Upper lobe of left lung (tissue), 6 donors: ENCODE data around the gene CLPTM1L. TPM values are rescaled to one million over a fixed set of nuclear protein-coding genes. Genes with fewer than 3 reads are reported as not detected.
A peak's percentile ranks its signal among the peaks of the same experiment; 100 is the strongest.
"Not testable (repeated sequence)": the region's sequence is repeated elsewhere in the genome, so short reads cannot be mapped to it uniquely, and the experiment has no call there.

Source experiments
- ATAC-seq, 2 donors: fragments of 200-7000 bp; cut with Tn5 transposase; one replicate each; pipeline ENCODE4 v1.9.1; 2022; ENCODE audit warnings: mild to moderate bottlenecking in 2 of 2, moderate library complexity in 2 of 2; ENCODE audit not compliant: low FRiP score in 2 of 2
- DNase-seq, 2 donors: peaks; one replicate each; pipeline ENCODE4 v3.0.0-alpha.2; 2019 to 2020
- H3K27ac ChIP-seq, 4 donors: fragments of 200-600 bp; sonication (generic); one replicate each; pipeline ENCODE4 v1.5.1; 2016 to 2019
- H3K27me3 ChIP-seq, 4 donors: fragments of 200-600 bp; sonication (generic); one replicate each; pipeline ENCODE4 v1.5.1; 2017 to 2019
- H3K36me3 ChIP-seq, 4 donors: fragments of 200-600 bp; sonication (generic); one replicate each; pipeline ENCODE4 v1.5.1; 2016 to 2019
- H3K4me1 ChIP-seq, 4 donors: fragments of 200-600 bp; sonication (generic); one replicate each; pipeline ENCODE4 v1.5.1; 2018 to 2019
- H3K4me3 ChIP-seq, 4 donors: fragments of 200-600 bp; sonication (generic); one replicate each; pipeline ENCODE4 v1.5.1; 2017 to 2019; ENCODE audit warnings: mild to moderate bottlenecking in 2 of 4, moderate library complexity in 1 of 4
- H3K9me3 ChIP-seq, 4 donors: fragments of 200-600 bp; sonication (generic); one replicate each; pipeline ENCODE4 v1.5.1; 2018 to 2019
- EP300 ChIP-seq, 4 donors: sonication (generic); formaldehyde crosslinking; IDR thresholded peaks; one replicate each; pipeline ENCODE4 v1.5.1; 2017; ENCODE audit warnings: antibody characterized with exemption in 4 of 4, control low read depth in 2 of 4
- POLR2A ChIP-seq, 4 donors: fragments of 450-650 bp; IDR thresholded peaks; one replicate each; pipeline ENCODE4 v1.5.1; 2016 to 2017; ENCODE audit warnings: antibody characterized with exemption in 4 of 4, mild to moderate bottlenecking in 2 of 4
- POLR2AphosphoS5 ChIP-seq, 2 donors: sonication (generic); formaldehyde crosslinking; IDR thresholded peaks; one replicate each; pipeline ENCODE4 v1.5.1; 2017; ENCODE audit warnings: antibody characterized with exemption in 2 of 2
- WGBS, 2 donors: methylation state at CpG; one replicate each; pipeline ENCODE4 v1.1.5; 2017 to 2018; 5-methylcytosine and 5-hydroxymethylcytosine counted together
- total RNA-seq, 6 donors: library from RNA; depleted of rRNA in 4 of 6; stranded (reverse); fragments of >200 nt in 4 of 6; gene quantifications; one replicate each; pipeline versions ENCODE4 v1.1.0 to v1.2.1, GENCODE V29; 2016 to 2021
- TF ChIP-seq, protein P1 (sequence below), 6 experiments: fragments of 450-650 bp in 4 of 6; fragments of 200-600 bp in 2 of 6; sonication (generic) in 2 of 6; IDR thresholded peaks; one replicate each; pipeline ENCODE4 v1.5.1; 2016 to 2019; ENCODE audit warnings: antibody characterized with exemption in 6 of 6
- donor health status: DM: no; HTN: no; CAD: no; lungs with moderate emphysema.
- donor health status: DM: no; HTN: yes; CAD: no; lungs with severe emphysema.

CLPTM1L gene
- total RNA-seq, 6 donors from 2014 or later = 135 to 311 (median 204) TPM

DNA sequence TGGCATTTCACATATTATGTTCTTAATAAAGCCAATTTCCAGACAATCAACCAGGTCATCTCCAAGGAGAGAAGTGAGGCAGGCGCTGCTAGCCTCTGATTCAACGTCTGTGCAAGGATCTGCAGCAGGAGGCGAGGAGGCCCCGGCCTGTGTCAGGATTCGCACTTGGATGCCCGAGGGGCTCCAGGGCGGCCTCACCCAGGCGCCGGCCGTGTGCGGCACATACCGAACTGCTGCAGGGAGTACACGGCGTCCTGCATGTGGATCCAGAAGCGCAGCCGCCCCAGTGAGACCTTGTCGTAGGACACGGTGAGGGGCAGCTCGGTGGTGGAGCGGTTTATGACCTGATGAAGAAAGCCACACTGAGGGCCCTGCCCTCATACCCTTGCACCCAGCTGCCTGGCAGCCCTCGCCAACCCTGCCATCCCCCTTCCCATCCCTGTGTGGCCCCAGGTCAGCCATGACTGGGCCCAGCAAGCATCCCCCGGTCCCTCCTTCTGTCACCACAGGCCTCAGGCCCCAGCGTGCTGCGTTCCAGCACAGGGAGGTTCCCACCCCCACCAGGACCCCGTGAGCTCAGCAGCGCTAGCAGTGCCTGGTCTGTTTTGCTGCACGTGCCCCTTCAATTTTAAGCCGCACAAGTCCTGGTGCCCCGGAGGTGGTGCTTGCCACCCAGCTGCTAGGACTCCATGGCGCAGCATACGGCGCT lies 9.9 kb downstream of the CLPTM1L start:
- ATAC-seq = no peak
- DNase-seq = no peak
- no peaks in the 10 kb centered on the region for H3K9me3 ChIP-seq
- H3K27ac ChIP-seq = no peak overlapping the region
- peaks cover 0 to 14% (median 9%) of the 10 kb centered on the region in 4 donors for H3K4me1 ChIP-seq
- no peak overlapping the region for H3K4me3 ChIP-seq
- TF ChIP-seq EP300 (IDR thresholded peaks at IDR 0.05) = no peak
- H3K36me3 ChIP-seq = peaks cover 43 to 100% (median 89%) of the 10 kb centered on the region in 4 donors
- 89 to 96% methylated on average over 7 to 32 of the region's 32 CpGs for WGBS, 2 donors
- H3K27me3 ChIP-seq = no peaks in the 10 kb centered on the region

DNA sequence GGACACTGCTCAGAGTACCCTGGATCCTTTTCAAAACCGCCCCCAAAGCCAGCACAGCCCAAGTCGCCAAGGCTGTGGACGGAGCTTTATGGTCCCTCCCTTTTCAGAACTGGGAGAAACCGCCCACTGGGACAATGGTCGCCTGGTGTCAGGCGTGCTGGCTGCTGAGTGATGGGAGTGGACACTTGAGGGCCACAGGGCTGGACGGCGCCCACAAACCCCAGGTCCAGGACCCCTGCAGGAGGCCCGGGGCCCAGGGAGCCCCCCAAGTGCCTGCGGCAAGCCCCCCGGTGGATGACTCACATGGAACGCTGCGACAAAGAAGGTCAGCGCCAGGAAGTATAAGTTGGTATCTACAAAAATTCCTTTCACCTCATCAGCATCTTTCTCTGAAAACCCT lies 10.9 kb downstream of the CLPTM1L start:
- DNase-seq (no peak), ATAC-seq (no peak)
- Histone ChIP-seq H3K4me3 (no peak overlapping the region), H3K9me3 (no peaks in the 10 kb centered on the region), H3K27me3 (no peaks in the 10 kb centered on the region), H3K36me3 (peaks cover 45 to 97% (median 89%) of the 10 kb centered on the region in 4 donors), H3K27ac (no peak overlapping the region), H3K4me1 (peaks cover under 1 to 18% (median 10%) of the 10 kb centered on the region in 4 donors)
- TF ChIP-seq EP300 (IDR thresholded peaks at IDR 0.05) = no peak
- TF ChIP-seq, protein P1, sequence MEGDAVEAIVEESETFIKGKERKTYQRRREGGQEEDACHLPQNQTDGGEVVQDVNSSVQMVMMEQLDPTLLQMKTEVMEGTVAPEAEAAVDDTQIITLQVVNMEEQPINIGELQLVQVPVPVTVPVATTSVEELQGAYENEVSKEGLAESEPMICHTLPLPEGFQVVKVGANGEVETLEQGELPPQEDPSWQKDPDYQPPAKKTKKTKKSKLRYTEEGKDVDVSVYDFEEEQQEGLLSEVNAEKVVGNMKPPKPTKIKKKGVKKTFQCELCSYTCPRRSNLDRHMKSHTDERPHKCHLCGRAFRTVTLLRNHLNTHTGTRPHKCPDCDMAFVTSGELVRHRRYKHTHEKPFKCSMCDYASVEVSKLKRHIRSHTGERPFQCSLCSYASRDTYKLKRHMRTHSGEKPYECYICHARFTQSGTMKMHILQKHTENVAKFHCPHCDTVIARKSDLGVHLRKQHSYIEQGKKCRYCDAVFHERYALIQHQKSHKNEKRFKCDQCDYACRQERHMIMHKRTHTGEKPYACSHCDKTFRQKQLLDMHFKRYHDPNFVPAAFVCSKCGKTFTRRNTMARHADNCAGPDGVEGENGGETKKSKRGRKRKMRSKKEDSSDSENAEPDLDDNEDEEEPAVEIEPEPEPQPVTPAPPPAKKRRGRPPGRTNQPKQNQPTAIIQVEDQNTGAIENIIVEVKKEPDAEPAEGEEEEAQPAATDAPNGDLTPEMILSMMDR (IDR thresholded peaks at IDR 0.05) = no peak
- no peak for TF ChIP-seq POLR2A (IDR thresholded peaks at IDR 0.05)
- no peak for TF ChIP-seq POLR2AphosphoS5 (IDR thresholded peaks at IDR 0.05)
- 92 to 93% methylated on average over 10 to 14 of the region's 14 CpGs for WGBS, 2 donors

DNA sequence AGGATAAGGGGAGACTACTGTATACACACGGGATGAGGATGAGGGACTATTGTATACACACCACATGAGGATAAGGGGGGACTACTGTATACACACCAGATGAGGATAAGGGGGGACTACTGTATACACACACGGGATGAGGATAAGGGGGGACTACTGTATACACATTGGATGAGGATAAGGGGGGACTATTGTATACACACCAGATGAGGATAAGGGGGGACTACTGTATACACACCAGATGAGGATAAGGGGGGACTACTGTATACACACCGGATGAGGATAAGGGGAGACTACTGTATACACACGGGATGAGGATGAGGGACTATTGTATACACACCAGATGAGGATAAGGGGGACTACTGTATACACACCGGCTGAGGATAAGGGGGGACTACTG lies 11.6 kb downstream of the CLPTM1L start:
- not testable (repeated sequence) for ATAC-seq

DNA sequence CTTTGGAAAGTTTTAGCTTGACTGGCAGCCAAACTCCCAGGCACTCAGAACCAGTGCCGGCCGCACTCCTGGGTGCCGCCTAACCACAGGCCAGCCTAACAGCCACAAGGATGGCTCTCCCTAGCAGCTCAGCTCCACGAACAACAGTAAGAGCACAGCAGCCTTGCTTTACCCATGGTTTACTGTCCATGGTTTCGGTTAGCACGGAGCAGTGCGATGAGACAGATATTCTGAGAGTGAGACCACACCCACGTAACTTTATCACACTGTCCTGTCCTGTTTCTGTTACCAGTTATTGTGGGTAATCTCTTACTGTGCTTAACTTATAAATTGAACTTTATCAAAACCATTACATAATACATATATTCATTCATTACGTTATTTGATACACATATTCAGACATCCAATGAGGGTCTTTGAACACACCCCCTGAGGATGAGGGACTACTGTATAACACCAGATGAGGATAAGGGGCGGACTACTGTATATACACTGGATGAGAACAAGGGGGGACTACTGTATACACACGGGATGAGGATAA lies 12.4 kb downstream of the CLPTM1L start:
- TF ChIP-seq POLR2A (IDR thresholded peaks at IDR 0.05) (no peak), EP300 (IDR thresholded peaks at IDR 0.05) (no peak), POLR2AphosphoS5 (IDR thresholded peaks at IDR 0.05) (no peak)
- TF ChIP-seq, protein P1 (IDR thresholded peaks at IDR 0.05) = no peak
- ATAC-seq (no peak), DNase-seq (peak in 1 of 2 donors; percentile 54)

More for the DNA sequence above, 11.6 kb downstream of the CLPTM1L start:
- not testable (repeated sequence) for H3K27me3 ChIP-seq, H3K27ac ChIP-seq, H3K9me3 ChIP-seq, H3K4me3 ChIP-seq, DNase-seq
- WGBS, 2 donors = 80 to 86% methylated on average over 5 of the region's 5 CpGs
- H3K4me1 ChIP-seq = peaks cover 4 to 21% (median 13%) of the 10 kb centered on the region in 4 donors
- peaks cover 39 to 93% (median 83%) of the 10 kb centered on the region in 4 donors for H3K36me3 ChIP-seq

DNA sequence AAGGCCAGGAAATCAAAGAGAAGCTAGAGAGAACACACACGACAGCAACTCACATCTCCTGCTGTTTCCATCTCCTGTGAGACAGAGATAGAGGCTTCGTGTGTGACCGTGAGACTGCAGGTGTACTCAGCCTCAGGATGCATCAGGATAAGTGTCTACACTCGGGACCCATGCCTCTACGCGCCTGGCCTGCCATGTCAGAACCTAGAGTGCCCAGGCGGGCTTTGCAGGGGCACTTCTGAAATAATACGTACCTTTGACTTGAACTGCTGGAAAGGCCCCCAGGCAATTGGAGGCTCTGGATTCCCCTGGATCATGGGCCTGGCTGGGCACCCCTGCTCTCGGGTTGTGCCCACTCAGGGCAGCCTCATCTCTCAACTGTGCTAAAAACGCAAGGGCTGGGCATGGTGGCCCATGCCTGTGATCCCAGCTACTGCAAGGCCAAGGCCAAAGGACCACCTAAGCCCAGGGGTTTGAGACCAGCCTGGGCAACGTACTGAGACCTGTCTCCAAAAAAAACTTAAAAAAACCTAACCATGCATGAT lies 13.0 kb downstream of the CLPTM1L start:
- H3K4me3 ChIP-seq = no peak overlapping the region
- H3K36me3 ChIP-seq = peaks cover 29 to 79% (median 70%) of the 10 kb centered on the region in 4 donors
- peak overlapping the region in 1 of 4 donors; percentile 61 for H3K27ac ChIP-seq
- peaks cover 4 to 21% (median 14%) of the 10 kb centered on the region in 4 donors for H3K4me1 ChIP-seq
- H3K27me3 ChIP-seq = no peaks in the 10 kb centered on the region
- WGBS, 2 donors = 85 to 88% methylated on average over 7 to 10 of the region's 11 CpGs
- no peaks in the 10 kb centered on the region for H3K9me3 ChIP-seq
- no peak for TF ChIP-seq POLR2AphosphoS5 (IDR thresholded peaks at IDR 0.05)
- TF ChIP-seq POLR2A (IDR thresholded peaks at IDR 0.05) = no peak
- no peak for TF ChIP-seq EP300 (IDR thresholded peaks at IDR 0.05)
- TF ChIP-seq, protein P1 (IDR thresholded peaks at IDR 0.05) = no peak
- DNase-seq (no peak), ATAC-seq (no peak)

More for the DNA sequence above, 12.4 kb downstream of the CLPTM1L start:
- peaks cover 34 to 85% (median 76%) of the 10 kb centered on the region in 4 donors for H3K36me3 ChIP-seq
- H3K27me3 ChIP-seq = no peaks in the 10 kb centered on the region
- peaks cover 4 to 21% (median 14%) of the 10 kb centered on the region in 4 donors for H3K4me1 ChIP-seq
- 85 to 88% methylated on average over 9 to 11 of the region's 11 CpGs for WGBS, 2 donors
- no peak overlapping the region for H3K4me3 ChIP-seq
- H3K9me3 ChIP-seq = no peaks in the 10 kb centered on the region
- no peak overlapping the region for H3K27ac ChIP-seq
